Liver (tissue), 9 donors: ENCODE measurements around the gene ULK1. TPM values are rescaled to one million over a fixed set of nuclear protein-coding genes. Genes with fewer than 3 reads are reported as not detected.

ENCODE experiments used
- DNase-seq: peaks from one replicate; pipeline ENCODE4 v3.0.0-alpha.2; 2017; ENCODE audit warnings: low spot score
- H3K27ac ChIP-seq, 2 donors: one replicate each; pipeline ENCODE4 v1.7.0; 2013; ENCODE audit warnings: inconsistent platforms in 2 of 2, low read length in 2 of 2, control low read depth in 1 of 2, low read depth in 1 of 2, mild to moderate bottlenecking in 1 of 2
- H3K27me3 ChIP-seq, 4 donors: one replicate each; pipeline versions ENCODE4 v1.6.1 to v1.7.0; 2013; ENCODE audit warnings: low read length in 3 of 4, inconsistent platforms in 1 of 4, mild to moderate bottlenecking in 1 of 4, moderate library complexity in 1 of 4; ENCODE audit not compliant: control insufficient read depth in 4 of 4, insufficient read depth in 4 of 4
- H3K36me3 ChIP-seq, 4 donors: one replicate each; pipeline versions ENCODE4 v1.6.1 to v1.7.0; 2013; ENCODE audit warnings: low read length in 3 of 4, mild to moderate bottlenecking in 3 of 4, low read depth in 1 of 4, moderate library complexity in 1 of 4; ENCODE audit not compliant: control insufficient read depth in 4 of 4, insufficient read depth in 3 of 4
- H3K4me1 ChIP-seq, 4 donors: one replicate each; pipeline versions ENCODE4 v1.6.1 to v1.7.0; 2013; ENCODE audit warnings: low read length in 3 of 4, mild to moderate bottlenecking in 3 of 4, moderate library complexity in 1 of 4; ENCODE audit not compliant: control insufficient read depth in 4 of 4, insufficient read depth in 4 of 4
- H3K4me3 ChIP-seq, 3 donors: one replicate each; pipeline versions ENCODE4 v1.6.1 to v1.7.0; 2013; ENCODE audit warnings: low read length in 3 of 3, control low read depth in 1 of 3, low read depth in 1 of 3, mild to moderate bottlenecking in 1 of 3
- H3K9ac ChIP-seq, 2 donors: one replicate each; pipeline ENCODE4 v1.7.0; 2013; ENCODE audit warnings: low read length in 2 of 2, mild to moderate bottlenecking in 2 of 2, moderate library complexity in 2 of 2, control low read depth in 1 of 2, low read depth in 1 of 2
- H3K9me3 ChIP-seq, 4 donors: one replicate each; pipeline versions ENCODE4 v1.6.1 to v1.7.0; 2013; ENCODE audit warnings: low read length in 3 of 4; ENCODE audit not compliant: control insufficient read depth in 4 of 4
- ATF3 ChIP-seq: IDR thresholded peaks from 2 replicates; pipeline ENCODE4 v1.6.1; 2016; ENCODE audit warnings: antibody characterized with exemption
- CTCF ChIP-seq: fragments of 150-350 bp; IDR thresholded peaks from 2 replicates; pipeline ENCODE4 v1.5.1; 2017; ENCODE audit warnings: improper control_type of control experiment, low read depth, low read length; ENCODE audit not compliant: missing input control
- EGR1 ChIP-seq, 2 donors: IDR thresholded peaks; 2 replicates each; pipeline ENCODE4 v1.6.1; 2016 to 2018; ENCODE audit warnings: antibody characterized with exemption in 2 of 2, low read depth in 2 of 2
- FOXA1 ChIP-seq: IDR thresholded peaks from 2 replicates; pipeline ENCODE4 v1.6.1; 2016; ENCODE audit warnings: antibody characterized with exemption
- FOXA2 ChIP-seq: IDR thresholded peaks from 2 replicates; pipeline ENCODE4 v1.6.1; 2016; ENCODE audit warnings: antibody characterized with exemption
- GABPA ChIP-seq, 2 donors: IDR thresholded peaks in 1 of 2; conservative IDR thresholded peaks in 1 of 2; 2 replicates each; pipeline ENCODE4 v1.6.1; 2016; ENCODE audit warnings: antibody characterized with exemption in 2 of 2, mild to moderate bottlenecking in 1 of 2, moderate library complexity in 1 of 2
- HNF4A ChIP-seq, 2 donors: conservative IDR thresholded peaks; 2 replicates each; pipeline ENCODE4 v1.6.1; 2016; ENCODE audit warnings: antibody characterized with exemption in 2 of 2, mild to moderate bottlenecking in 2 of 2
- HNF4G ChIP-seq: IDR thresholded peaks from 2 replicates; pipeline ENCODE4 v1.6.1; 2016; ENCODE audit warnings: antibody characterized with exemption
- JUND ChIP-seq, 2 donors: IDR thresholded peaks; 2 replicates each; pipeline ENCODE4 v1.6.1; 2016; ENCODE audit warnings: antibody characterized with exemption in 2 of 2
- MAX ChIP-seq: IDR thresholded peaks from 2 replicates; pipeline ENCODE4 v1.6.1; 2016; ENCODE audit warnings: antibody characterized with exemption
- NR2F2 ChIP-seq: IDR thresholded peaks from 2 replicates; pipeline ENCODE4 v1.6.1; 2016; ENCODE audit warnings: antibody characterized with exemption
- RAD21 ChIP-seq, 2 donors: IDR thresholded peaks; 2 replicates each; pipeline ENCODE4 v1.6.1; 2016; ENCODE audit warnings: antibody characterized with exemption in 2 of 2, mild to moderate bottlenecking in 2 of 2
- REST ChIP-seq: IDR thresholded peaks from 2 replicates; pipeline ENCODE4 v1.6.1; 2016; ENCODE audit warnings: antibody characterized with exemption, mild to moderate bottlenecking
- RXRA ChIP-seq, 2 donors: IDR thresholded peaks; 2 replicates each; pipeline ENCODE4 v1.6.1; 2017 to 2018; ENCODE audit warnings: antibody characterized with exemption in 2 of 2, mild to moderate bottlenecking in 1 of 2
- SP1 ChIP-seq: IDR thresholded peaks from 2 replicates; pipeline ENCODE4 v1.6.1; 2018; ENCODE audit warnings: antibody characterized with exemption, mild to moderate bottlenecking
- TAF1 ChIP-seq: conservative IDR thresholded peaks from 2 replicates; pipeline ENCODE4 v1.6.1; 2016; ENCODE audit warnings: antibody characterized with exemption, mild to moderate bottlenecking
- YY1 ChIP-seq: IDR thresholded peaks from 2 replicates; pipeline ENCODE4 v1.6.1; 2016; ENCODE audit warnings: antibody characterized with exemption, mild to moderate bottlenecking
- ZBTB33 ChIP-seq: IDR thresholded peaks from 2 replicates; pipeline ENCODE4 v1.6.1; 2016; ENCODE audit warnings: antibody characterized with exemption
- WGBS: extraction: QIAGEN DNeasy Blood & Tissue Kit; methylation state at CpG from one replicate; pipeline ENCODE4 v1.1.7; 2013; 5-methylcytosine and 5-hydroxymethylcytosine counted together
- polyA plus RNA-seq, 2 donors: library from polyadenylated mRNA; stranded (reverse) in 1 of 2; unstranded in 1 of 2; fragments of 200-250 nt in 1 of 2; fragments of >200 nt in 1 of 2; fragmentation: Nextera tagmentation in 1 of 2; extraction: Ambion mirVana in 1 of 2; gene quantifications; one replicate each; pipeline versions ENCODE4 v1.2.1 to v1.2.3, GENCODE V29; 2013 to 2015
- total RNA-seq, 2 donors: library from RNA; depleted of rRNA; stranded (reverse); fragments of >200 nt; gene quantifications; one replicate each; pipeline ENCODE4 v1.2.3, GENCODE V29; 2014
- donor health status: healthy.
- donor health status: healthy.
- donor health status: healthy.
- donor health status: healthy.
- donor health status: healthy.

Gene ULK1
- total and polyA plus RNA-seq, 4 donors = 12.5 to 41.7 (median 15.1) TPM

GRCh38 chr12:131867471-131867870, 27.0 kb upstream of the ULK1 start:
- H3K27me3 ChIP-seq = no peaks in the 10 kb centered on the region
- no peaks in the 10 kb centered on the region for H3K36me3 ChIP-seq
- no peak overlapping the region for H3K4me3 ChIP-seq
- no peak for TF ChIP-seq RXRA (IDR thresholded peaks at IDR 0.05)
- no peak for TF ChIP-seq SP1
- no peak for TF ChIP-seq EGR1 (IDR thresholded peaks at IDR 0.05; ENCODE audit: low read depth in 2 of 2)
- TF ChIP-seq HNF4A (conservative IDR thresholded peaks at IDR 0.05) = no peak
- no peak for TF ChIP-seq HNF4G
- no peak for TF ChIP-seq REST
- no peak for TF ChIP-seq YY1
- no peak for TF ChIP-seq ZBTB33
- no peak for TF ChIP-seq NR2F2
- no peak for TF ChIP-seq CTCF
- no peak for TF ChIP-seq ATF3
- no peak for TF ChIP-seq GABPA (IDR thresholded peaks at IDR 0.05 in 1 of 2, conservative IDR thresholded peaks at IDR 0.05 in 1 of 2)
- no peak for TF ChIP-seq FOXA1
- no peak for TF ChIP-seq MAX
- no peak for TF ChIP-seq TAF1
- no peak for TF ChIP-seq JUND (IDR thresholded peaks at IDR 0.05)
- TF ChIP-seq FOXA2 = no peak
- TF ChIP-seq RAD21 (IDR thresholded peaks at IDR 0.05) = no peak
- 86% methylated on average over 10 of the region's 10 CpGs for WGBS
- H3K4me1 ChIP-seq = peaks cover 2 to 10% (median 7%) of the 10 kb centered on the region in 4 donors
- H3K9me3 ChIP-seq = no peaks in the 10 kb centered on the region
- H3K27ac ChIP-seq = no peak overlapping the region
- no peak overlapping the region for H3K9ac ChIP-seq
- DNase-seq = no peak
